ENCODE data around the gene SLCO2A1.

SLCO2A1 gene

DNA sequence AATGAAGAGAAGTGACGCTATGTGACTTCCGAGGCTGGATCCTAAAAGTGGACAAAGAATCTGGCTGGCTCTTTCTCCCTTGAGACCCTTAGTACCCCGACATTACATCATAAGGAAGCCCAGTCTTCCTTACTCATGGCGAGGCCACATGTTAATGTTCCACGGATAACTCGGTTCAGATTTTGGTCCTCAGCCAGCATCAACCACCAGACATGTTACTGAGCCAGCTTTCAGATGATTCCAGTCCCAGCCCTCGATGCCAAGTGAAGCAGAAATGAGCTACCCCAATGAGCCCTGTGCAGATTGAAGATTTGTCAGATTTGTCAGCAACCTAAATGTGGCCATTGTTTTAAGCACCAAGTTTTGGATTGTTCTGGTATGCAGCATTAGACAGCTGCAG, 46.6 kb downstream of the SLCO2A1 start:
- TF ChIP-seq, protein P1, sequence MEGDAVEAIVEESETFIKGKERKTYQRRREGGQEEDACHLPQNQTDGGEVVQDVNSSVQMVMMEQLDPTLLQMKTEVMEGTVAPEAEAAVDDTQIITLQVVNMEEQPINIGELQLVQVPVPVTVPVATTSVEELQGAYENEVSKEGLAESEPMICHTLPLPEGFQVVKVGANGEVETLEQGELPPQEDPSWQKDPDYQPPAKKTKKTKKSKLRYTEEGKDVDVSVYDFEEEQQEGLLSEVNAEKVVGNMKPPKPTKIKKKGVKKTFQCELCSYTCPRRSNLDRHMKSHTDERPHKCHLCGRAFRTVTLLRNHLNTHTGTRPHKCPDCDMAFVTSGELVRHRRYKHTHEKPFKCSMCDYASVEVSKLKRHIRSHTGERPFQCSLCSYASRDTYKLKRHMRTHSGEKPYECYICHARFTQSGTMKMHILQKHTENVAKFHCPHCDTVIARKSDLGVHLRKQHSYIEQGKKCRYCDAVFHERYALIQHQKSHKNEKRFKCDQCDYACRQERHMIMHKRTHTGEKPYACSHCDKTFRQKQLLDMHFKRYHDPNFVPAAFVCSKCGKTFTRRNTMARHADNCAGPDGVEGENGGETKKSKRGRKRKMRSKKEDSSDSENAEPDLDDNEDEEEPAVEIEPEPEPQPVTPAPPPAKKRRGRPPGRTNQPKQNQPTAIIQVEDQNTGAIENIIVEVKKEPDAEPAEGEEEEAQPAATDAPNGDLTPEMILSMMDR (IDR thresholded peaks at IDR 0.05; ENCODE audit: low read depth, low read length, missing control alignments): no peak
- no peak overlapping the region for H3K4me3 ChIP-seq (ENCODE audit: low read depth, low read length)
- DNase-seq (ENCODE audit: low read depth): no peak

- no peak for DNase-seq (ENCODE audit: low read depth)
- no peak overlapping the region for H3K4me3 ChIP-seq (ENCODE audit: low read depth, low read length)
- TF ChIP-seq, protein P1 (IDR thresholded peaks at IDR 0.05; ENCODE audit: low read depth, low read length, missing control alignments): no peak
These were observed 49.2 kb downstream of the SLCO2A1 start for GRCh38 chr3:133980550-133980949.

DNA sequence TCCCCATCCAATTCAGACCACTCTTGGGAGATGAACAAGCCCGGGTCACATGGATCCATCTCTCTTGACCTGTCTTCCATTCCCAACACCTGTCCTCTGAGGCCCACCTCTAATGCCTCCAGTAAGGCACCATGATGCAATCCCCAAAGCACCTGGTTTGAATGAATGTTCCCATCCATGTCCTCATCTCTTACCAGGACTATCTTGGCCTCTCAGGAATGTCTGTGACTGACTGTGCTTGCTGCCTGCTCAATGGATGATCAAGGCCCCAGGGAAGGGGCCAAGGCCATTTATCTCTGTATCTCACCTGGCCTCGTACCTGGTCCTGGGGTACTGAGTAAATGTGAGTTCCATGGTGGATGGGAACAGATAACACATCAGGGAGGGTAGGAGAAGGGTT, 49.7 kb downstream of the SLCO2A1 start:
- no peak for DNase-seq (ENCODE audit: low read depth)
- TF ChIP-seq, protein P1 (IDR thresholded peaks at IDR 0.05; ENCODE audit: low read depth, low read length, missing control alignments): no peak
- H3K4me3 ChIP-seq (ENCODE audit: low read depth, low read length): no peak overlapping the region

DNA sequence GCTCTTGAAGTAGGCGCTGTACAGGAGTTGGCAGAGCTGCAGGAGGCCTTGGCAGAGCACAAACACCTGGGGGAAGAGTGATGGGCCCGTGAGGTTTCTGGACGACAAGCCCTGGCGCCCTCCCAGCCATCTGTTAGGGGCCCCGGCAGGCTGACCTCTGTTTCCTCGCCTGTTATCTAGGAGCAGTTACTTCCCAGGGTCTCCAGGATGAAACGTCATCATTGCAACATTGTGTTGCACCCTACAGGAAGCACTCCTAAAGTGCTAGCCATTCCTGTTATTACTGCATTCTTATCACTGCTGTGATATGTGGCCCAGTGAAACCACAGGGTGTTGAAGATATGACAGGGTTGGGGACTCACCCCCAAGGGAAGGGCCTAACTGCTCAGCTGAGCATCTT, 50.2 kb downstream of the SLCO2A1 start:
- TF ChIP-seq, protein P1 (IDR thresholded peaks at IDR 0.05; ENCODE audit: low read depth, low read length, missing control alignments): no peak
- no peak for DNase-seq (ENCODE audit: low read depth)
- no peak overlapping the region for H3K4me3 ChIP-seq (ENCODE audit: low read depth, low read length)

GRCh38 chr3:133977568-133977967, 52.2 kb downstream of the SLCO2A1 start:
- H3K4me3 ChIP-seq (ENCODE audit: low read depth, low read length): no peak overlapping the region
- DNase-seq (ENCODE audit: low read depth): no peak
- TF ChIP-seq, protein P1 (IDR thresholded peaks at IDR 0.05; ENCODE audit: low read depth, low read length, missing control alignments): no peak

- TF ChIP-seq, protein P1 (IDR thresholded peaks at IDR 0.05; ENCODE audit: low read depth, low read length, missing control alignments): no peak
- DNase-seq (ENCODE audit: low read depth): no peak
- no peak overlapping the region for H3K4me3 ChIP-seq (ENCODE audit: low read depth, low read length)
These were observed 56.3 kb downstream of the SLCO2A1 start for GRCh38 chr3:133973249-133973980.

- H3K4me3 ChIP-seq (ENCODE audit: low read depth, low read length): no peak overlapping the region
- TF ChIP-seq, protein P1 (IDR thresholded peaks at IDR 0.05; ENCODE audit: low read depth, low read length, missing control alignments): no peak
- no peak for DNase-seq (ENCODE audit: low read depth)
These were observed 57.6 kb downstream of the SLCO2A1 start for GRCh38 chr3:133972156-133972555.

Data from GM12864 (cell line).